OCI-LY7 (cell line): Measurements from ENCODE around the gene FBXL20. TPM values are rescaled to one million over a fixed set of nuclear protein-coding genes. Genes with fewer than 3 reads are reported as not detected.

ENCODE experiments used
- Bru-seq: library from RNA; stranded (reverse); fragments of 400-500 nt; gene quantifications from one replicate; lab custom pipeline; 2021; lab: Mats Ljungman, UMichigan
- BruChase-seq, 2 experiments: library from RNA; stranded (reverse); fragments of 400-500 nt; gene quantifications; one replicate each; lab custom pipeline; 2021; lab: Mats Ljungman, UMichigan
- BruUV-seq: library from RNA; stranded (reverse); fragments of 400-500 nt; replicated peaks from 2 replicates; lab custom pipeline; 2021; lab: Mats Ljungman, UMichigan
- CTCF ChIA-PET: fragments of 300-600 bp; sonication (Branson Sonifier 250); formaldehyde crosslinking; loops from one replicate; lab custom pipeline; 2022; ENCODE audit warnings: antibody characterized with exemption; ENCODE audit not compliant: unreplicated experiment; lab: Charles Lee
- POLR2A ChIA-PET: fragments of 300-600 bp; sonication (Branson Sonifier 250); formaldehyde crosslinking; loops from one replicate; lab custom pipeline; 2022; ENCODE audit warnings: antibody characterized with exemption; lab: Charles Lee
- DNase-seq: peaks from one replicate; pipeline ENCODE4 v3.0.0-alpha.2; 2015; ENCODE audit warnings: low spot score
- H2AFZ ChIP-seq: fragments of 200-600 bp; sonication (generic), shearing (Covaris generic); 2 replicates; pipeline ENCODE4 v1.6.1; 2014; ENCODE audit warnings: mild to moderate bottlenecking, antibody characterized with exemption, low read length, moderate library complexity
- H3K27ac ChIP-seq: fragments of 200-600 bp; sonication (generic); 2 replicates; pipeline ENCODE4 v1.5.1; 2014; ENCODE audit warnings: mixed run types, low read depth, mild to moderate bottlenecking, moderate library complexity, low read length, inconsistent platforms; ENCODE audit not compliant: poor library complexity, severe bottlenecking
- H3K36me3 ChIP-seq: fragments of 200-600 bp; sonication (generic); 2 replicates; pipeline ENCODE4 v1.6.1; 2014; ENCODE audit warnings: mild to moderate bottlenecking, antibody characterized with exemption, low read length, moderate library complexity, mixed read lengths; ENCODE audit not compliant: insufficient read depth
- H3K4me1 ChIP-seq: fragments of 200-600 bp; sonication (generic); 2 replicates; pipeline ENCODE4 v1.5.1; 2014; ENCODE audit warnings: mild to moderate bottlenecking, low read length; ENCODE audit not compliant: insufficient read depth, poor library complexity, severe bottlenecking
- H3K4me2 ChIP-seq: fragments of 200-600 bp; sonication (generic); 2 replicates; pipeline ENCODE4 v1.6.1; 2014; ENCODE audit warnings: mild to moderate bottlenecking, low read length
- H3K4me3 ChIP-seq: fragments of 200-600 bp; sonication (generic); 2 replicates; pipeline ENCODE4 v1.5.1; 2014; ENCODE audit warnings: mild to moderate bottlenecking, low read depth, low read length; ENCODE audit not compliant: poor library complexity, severe bottlenecking
- H3K79me2 ChIP-seq: fragments of 200-600 bp; sonication (generic); 2 replicates; pipeline ENCODE4 v1.6.1; 2016; ENCODE audit warnings: low read depth, mild to moderate bottlenecking, low read length, moderate library complexity, mixed read lengths; ENCODE audit not compliant: insufficient read depth
- H3K9me2 ChIP-seq: fragments of 200-600 bp; sonication (generic); 2 replicates; pipeline ENCODE4 v1.6.1; 2016; ENCODE audit warnings: mild to moderate bottlenecking, low read length, mixed read lengths; ENCODE audit not compliant: insufficient read depth
- H3K9me3 ChIP-seq: fragments of 200-600 bp; sonication (generic); 2 replicates; pipeline ENCODE4 v1.6.1; 2014; ENCODE audit warnings: mild to moderate bottlenecking, mixed run types, low read length, mixed read lengths
- H4K20me1 ChIP-seq: fragments of 200-600 bp; sonication (generic); 2 replicates; pipeline ENCODE4 v1.6.1; 2014; ENCODE audit warnings: mild to moderate bottlenecking, antibody characterized with exemption, low read length, moderate library complexity, mixed read lengths; ENCODE audit not compliant: insufficient read depth
- CTCF ChIP-seq: fragments of 200-600 bp; sonication (generic); conservative IDR thresholded peaks from 2 replicates; pipeline ENCODE4 v1.5.1; 2014; ENCODE audit warnings: mild to moderate bottlenecking, antibody characterized with exemption, low read length, moderate library complexity, mixed read lengths
- EZH2phosphoT487 ChIP-seq: fragments of 200-600 bp; sonication (generic); IDR thresholded peaks from 2 replicates; pipeline ENCODE4 v1.6.1; 2018; ENCODE audit warnings: low read depth, borderline replicate concordance, mild to moderate bottlenecking, mixed run types, antibody characterized with exemption, low read length, moderate library complexity, mixed read lengths
- intact Hi-C: fragments of 100-400 bp; cut with micrococcal nuclease; formaldehyde crosslinking; loops from one replicate; pipeline ENCODE4 v1.10.0; 2022; ENCODE audit not compliant: unreplicated experiment
- long read RNA-seq: library from polyadenylated mRNA; stranded (forward); transcript quantifications from one replicate; pipeline ENCODE4 v2.0.0, GENCODE V29; 2022
- total RNA-seq, 2 experiments: library from RNA; depleted of rRNA in 1 of 2; stranded (reverse); fragments of >200 nt in 1 of 2; shearing (Covaris generic) in 1 of 2; gene quantifications; 2 replicates each; pipeline ENCODE4 v1.2.3, GENCODE V29; 2014 to 2022

The FBXL20 gene, protein sequence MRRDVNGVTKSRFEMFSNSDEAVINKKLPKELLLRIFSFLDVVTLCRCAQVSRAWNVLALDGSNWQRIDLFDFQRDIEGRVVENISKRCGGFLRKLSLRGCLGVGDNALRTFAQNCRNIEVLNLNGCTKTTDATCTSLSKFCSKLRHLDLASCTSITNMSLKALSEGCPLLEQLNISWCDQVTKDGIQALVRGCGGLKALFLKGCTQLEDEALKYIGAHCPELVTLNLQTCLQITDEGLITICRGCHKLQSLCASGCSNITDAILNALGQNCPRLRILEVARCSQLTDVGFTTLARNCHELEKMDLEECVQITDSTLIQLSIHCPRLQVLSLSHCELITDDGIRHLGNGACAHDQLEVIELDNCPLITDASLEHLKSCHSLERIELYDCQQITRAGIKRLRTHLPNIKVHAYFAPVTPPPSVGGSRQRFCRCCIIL
- total RNA-seq (2014; rRNA removed; shearing (Covaris generic)) (2.1 and 2.2 TPM in 2 replicates), total RNA-seq (2022) (12.2 and 12.3 TPM in 2 replicates), Bru-seq, nascent RNA (percentile 52 among the genes with signal in this experiment), BruChase-seq, experiment 1, labeled RNA remaining after a 6-hour chase (percentile 49 among the genes with signal in this experiment), BruChase-seq, experiment 2, labeled RNA remaining after a 2-hour chase (percentile 53 among the genes with signal in this experiment)
- long read RNA-seq, full-length matches to known transcripts = 14 of 19 reads
- long read RNA-seq, partial matches to known transcripts = 1 of 19 reads
- long read RNA-seq, other reads (novel, unspliced or antisense) = 4 of 19 reads

DNA sequence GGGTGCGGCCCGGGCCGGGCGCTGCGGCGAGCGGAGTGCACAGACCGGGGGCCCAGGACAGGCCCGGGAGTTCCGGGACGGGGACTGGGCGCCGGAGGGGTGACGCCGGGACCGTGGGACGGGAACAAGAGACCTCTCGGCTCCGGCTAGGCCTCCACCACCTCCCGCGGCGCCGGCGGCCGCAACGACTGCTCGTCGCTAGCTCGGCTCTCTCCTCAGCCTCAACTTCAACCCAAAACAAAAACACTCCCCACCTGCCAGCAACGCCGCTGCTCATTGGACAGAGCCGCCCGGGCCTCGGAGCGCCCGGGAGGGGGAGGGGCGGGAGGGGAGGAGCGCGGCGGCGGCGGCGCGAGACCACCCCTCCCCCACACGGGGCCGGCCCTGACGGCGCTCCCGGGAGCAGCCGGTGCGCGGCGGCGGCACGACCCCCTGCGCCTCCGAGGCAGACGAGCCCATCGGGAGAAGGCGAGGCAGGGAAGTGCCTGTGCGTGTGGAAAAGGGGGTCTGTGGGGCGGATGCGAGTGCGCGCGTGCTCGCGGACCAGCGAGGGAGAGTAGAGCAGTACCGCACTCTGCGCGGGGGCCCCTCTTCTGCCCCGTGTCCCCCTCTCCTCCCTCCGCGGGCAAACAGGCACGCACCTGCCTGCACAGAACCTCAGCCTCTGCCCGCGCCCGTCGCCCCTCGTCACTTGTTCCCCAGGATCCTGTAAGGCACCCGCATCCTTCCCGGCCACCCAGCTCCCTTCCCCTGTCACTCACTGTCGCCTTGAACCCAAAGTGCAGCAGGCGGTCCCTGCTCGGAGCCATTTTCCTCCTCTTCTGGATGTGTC lies at the start of gene FBXL20:
Gene FBXL20 (minus strand): TSS at position 215 of the 832 bp plus-strand sequence. CDS start 224 bp downstream, outside the sequence.
- Histone ChIP-seq H3K9me3 (no peaks in the 10 kb centered on the region), H3K27ac (peak within 1 kb of the TSS; percentile 52), H3K4me1 (peaks cover 10% of the 10 kb centered on the region), H3K4me3 (peak within 1 kb of the TSS; percentile 84), H3K79me2 (no peaks in the 10 kb centered on the region), H3K4me2 (peak within 1 kb of the TSS; percentile 71), H3K9me2 (no peaks in the 10 kb centered on the region), H4K20me1 (no peaks in the 10 kb centered on the region; the same call in 1 of the 2 replicates), H2AFZ (peak within 1 kb of the TSS; percentile 69), H3K36me3 (peaks cover 15% of the 10 kb centered on the region; the same call in 1 of the 2 replicates)
- peak; percentile 92 for DNase-seq
- TF ChIP-seq EZH2phosphoT487 (no peak), CTCF (no peak)
- BruUV-seq = no TSS peak
- ChIA-PET CTCF (no interaction called here), POLR2A (interaction anchor here (0.7 to 1.0 kb wide), 2 partner anchors 202 to 547 kb away, joined by 3 to 4 read pairs; partner anchors contain the start of gene RPL19)
- intact Hi-C loops = loop anchor here (10.0 kb wide), 1 partner anchor 123 kb away; no protein-coding TSS in a partner anchor

GRCh38 chr17:39450847-39451581 lies 49.6 kb upstream of the FBXL20 start, which contains the start of gene MED1:
Gene MED1 (minus strand): TSS chr17:39451263. CDS start chr17:39451062, 201 bp downstream.
- CTCF ChIA-PET = interaction anchor here (0.9 kb wide), 1 partner anchor 17 kb away, joined by 5 read pairs; no protein-coding TSS in a partner anchor
- H3K36me3 ChIP-seq = peaks cover 25% of the 10 kb centered on the region
- no peaks in the 10 kb centered on the region; the same call in 1 of the 2 replicates for H4K20me1 ChIP-seq
- intact Hi-C loops = loop anchor here (1.0 to 10.0 kb wide), 2 partner anchors 10 to 304 kb away; partner anchors contain the start of gene CDK12
- peak; percentile 100 for DNase-seq
- H3K4me3 ChIP-seq = peak within 1 kb of the TSS; percentile 95
- no TSS peak for BruUV-seq
- H3K27ac ChIP-seq = peak within 1 kb of the TSS; percentile 60
- H3K4me2 ChIP-seq = peak within 1 kb of the TSS; percentile 88
- no peaks in the 10 kb centered on the region for H3K9me2 ChIP-seq
- POLR2A ChIA-PET = interaction anchor here (0.5 to 5.1 kb wide), 10 partner anchors 10 to 352 kb away, joined by 3 to 67 read pairs (median 3); partner anchors contain the start of gene CDK12
- TF ChIP-seq CTCF = no peak
- TF ChIP-seq EZH2phosphoT487 = no peak
- H3K79me2 ChIP-seq = peaks cover 48% of the 10 kb centered on the region
- H3K4me1 ChIP-seq = peaks cover 26% of the 10 kb centered on the region
- H3K9me3 ChIP-seq = no peaks in the 10 kb centered on the region
- H2AFZ ChIP-seq = peak within 1 kb of the TSS; percentile 67; the same call in 1 of the 2 replicates
